Measurements from ENCODE around the gene PLCG1. TPM values are rescaled to one million over a fixed set of nuclear protein-coding genes. Genes with fewer than 3 reads are reported as not detected.
"Not testable (repeated sequence)": the region's sequence is repeated elsewhere in the genome, so short reads cannot be mapped to it uniquely, and the experiment has no call there.

PLCG1 gene
- total and polyA plus RNA-seq, 9 of the 15 experiments (the other 6 are each of a cell fraction or from before 2014, with no cell fraction given): 1.7 to 67.0 (median 34.8) TPM

GRCh38 chr20:41116282-41116956, 20.9 kb upstream of the PLCG1 start (continued):
- TF ChIP-seq MNT (conservative IDR thresholded peaks at IDR 0.05): peak; percentile 47 to 75; a peak in 3 of 4 replicates
- TF ChIP-seq RB1 (IDR thresholded peaks at IDR 0.05; ENCODE audit: low read depth): no peak
- no peak for TF ChIP-seq E4F1 (CRISPR knock-in tag; IDR thresholded peaks at IDR 0.05; ENCODE audit: borderline replicate concordance)

GRCh38 chr20:41118159-41118558, 19.2 kb upstream of the PLCG1 start:
- BruUV-seq (replicated peaks); H3K9ac ChIP-seq (ENCODE audit: insufficient read depth in 1 of 2, low read depth in 2 of 2, low read length in 2 of 2); in situ Hi-C loops (cut with MboI); H3K27ac ChIP-seq (ENCODE audit: extremely low read depth, low read depth, low read length); H2AFZ ChIP-seq (ENCODE audit: low read depth, low read length); FAIRE-seq; ATAC-seq; H3K9me1 ChIP-seq (ENCODE audit: control insufficient read depth, insufficient read depth, low read length); CTCF ChIA-PET (ENCODE audit: low intra/inter-chr PET ratio); H3K27me3 ChIP-seq (ENCODE audit: control insufficient read depth in 2 of 2, insufficient read depth in 2 of 2, low read length in 2 of 2); H4K20me1 ChIP-seq (replicated peaks; ENCODE audit: control insufficient read depth, insufficient read depth, low read length); H3K9me3 ChIP-seq (replicated peaks; ENCODE audit: control insufficient read depth, insufficient read depth, low read depth, low read length); POLR2A ChIA-PET; H3K4me2 ChIP-seq (ENCODE audit: insufficient read depth, low read length); H3K79me2 ChIP-seq (ENCODE audit: control insufficient read depth, insufficient read depth, low read length); H3K4me3 ChIP-seq; intact Hi-C loops (cut with micrococcal nuclease); TF ChIP-seq TEAD4 (CRISPR knock-in tag; IDR thresholded peaks at IDR 0.05; ENCODE audit: borderline replicate concordance): not testable (repeated sequence)
- Histone ChIP-seq H3K4me1 (replicated peaks in 1 of 2; ENCODE audit: control insufficient read depth in 2 of 2, insufficient read depth in 2 of 2, low read length in 2 of 2) (peaks cover 13 to 29% of the 10 kb centered on the region in 2 experiments), H3K36me3 (ENCODE audit: control insufficient read depth, insufficient read depth, low read length) (peaks cover 94% of the 10 kb centered on the region)
- 58% methylated on average over 6 of the region's 6 CpGs for WGBS (ENCODE audit: insufficient coverage, low coverage, missing lambda C conversion rate)
- peak in 1 of 4 experiments; percentile 36 for DNase-seq (ENCODE audit: extremely low read depth in 1 of 4, low spot score in 3 of 4)
- TF ChIP-seq DPF2 (IDR thresholded peaks at IDR 0.05) (peak; percentile 57; the same call in 1 of the 2 replicates), TEAD4 (IDR thresholded peaks at IDR 0.05; ENCODE audit: low read length) (peak; percentile 83), ZNF583 (CRISPR knock-in tag; IDR thresholded peaks at IDR 0.05) (0 out of 2 replicates have a peak, but pooled peaks have one; percentile 25), CBFA2T2 (conservative IDR thresholded peaks at IDR 0.05) (peak; percentile 59), CBFA2T3 (IDR thresholded peaks at IDR 0.05) (peak; percentile 81), TBL1XR1 (IDR thresholded peaks at IDR 0.05; ENCODE audit: low read length in 2 of 2) (0 out of 4 replicates have a peak, but pooled peaks of 1 of the 2 experiments have one; percentile 19), TRIM24 (IDR thresholded peaks at IDR 0.05) (peak in 1 of 2 experiments; percentile 21; a peak in 1 of 4 replicates), MAFG (tag; conservative IDR thresholded peaks at IDR 0.05) (0 out of 2 replicates have a peak, but pooled peaks have one; percentile 8), RCOR1 (IDR thresholded peaks at IDR 0.05; ENCODE audit: borderline replicate concordance in 1 of 2, low read depth in 2 of 2, low read length in 2 of 2) (peak in 1 of 2 experiments; percentile 46; a peak in 1 of 4 replicates), ZNF639 (CRISPR knock-in tag; conservative IDR thresholded peaks at IDR 0.05 in 1 of 2, IDR thresholded peaks at IDR 0.05 in 1 of 2) (peak in 1 of 2 experiments; percentile 25; a peak in 1 of 4 replicates), TCF3 (CRISPR knock-in tag; IDR thresholded peaks at IDR 0.05) (peak; percentile 40; the same call in 1 of the 2 replicates)
